LNCaP clone FGC (cell line): ENCODE measurements around the gene CELF1.

ENCODE experiments used
- DNase-seq: peaks from one replicate; pipeline ENCODE4 v3.0.0-alpha.2; 2011; ENCODE audit warnings: low read depth
- H3K4me3 ChIP-seq: 2 replicates; pipeline ENCODE4 v1.5.1; 2011; ENCODE audit warnings: mild to moderate bottlenecking, low read depth, low read length, control low read depth
- TF ChIP-seq, protein P1 (sequence below): IDR thresholded peaks from 2 replicates; pipeline ENCODE4 v1.5.1; 2012; ENCODE audit warnings: mild to moderate bottlenecking; ENCODE audit not compliant: control insufficient read depth, insufficient read depth; ENCODE audit errors: extremely low read depth

Gene CELF1

GRCh38 chr11:47477323-47477722 lies 75.6 kb downstream of the CELF1 start:
- DNase-seq, result no peak
- H3K4me3 ChIP-seq, result no peak overlapping the region
- TF ChIP-seq, protein P1, sequence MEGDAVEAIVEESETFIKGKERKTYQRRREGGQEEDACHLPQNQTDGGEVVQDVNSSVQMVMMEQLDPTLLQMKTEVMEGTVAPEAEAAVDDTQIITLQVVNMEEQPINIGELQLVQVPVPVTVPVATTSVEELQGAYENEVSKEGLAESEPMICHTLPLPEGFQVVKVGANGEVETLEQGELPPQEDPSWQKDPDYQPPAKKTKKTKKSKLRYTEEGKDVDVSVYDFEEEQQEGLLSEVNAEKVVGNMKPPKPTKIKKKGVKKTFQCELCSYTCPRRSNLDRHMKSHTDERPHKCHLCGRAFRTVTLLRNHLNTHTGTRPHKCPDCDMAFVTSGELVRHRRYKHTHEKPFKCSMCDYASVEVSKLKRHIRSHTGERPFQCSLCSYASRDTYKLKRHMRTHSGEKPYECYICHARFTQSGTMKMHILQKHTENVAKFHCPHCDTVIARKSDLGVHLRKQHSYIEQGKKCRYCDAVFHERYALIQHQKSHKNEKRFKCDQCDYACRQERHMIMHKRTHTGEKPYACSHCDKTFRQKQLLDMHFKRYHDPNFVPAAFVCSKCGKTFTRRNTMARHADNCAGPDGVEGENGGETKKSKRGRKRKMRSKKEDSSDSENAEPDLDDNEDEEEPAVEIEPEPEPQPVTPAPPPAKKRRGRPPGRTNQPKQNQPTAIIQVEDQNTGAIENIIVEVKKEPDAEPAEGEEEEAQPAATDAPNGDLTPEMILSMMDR, result no peak

GRCh38 chr11:47470671-47471070 lies 82.3 kb downstream of the CELF1 start:
- DNase-seq, result no peak
- H3K4me3 ChIP-seq, result no peak overlapping the region
- TF ChIP-seq, protein P1, result no peak

- TF ChIP-seq, protein P1, result no peak
- DNase-seq, result no peak
- no peak overlapping the region for H3K4me3 ChIP-seq
Measured at GRCh38 chr11:47469361-47470179, 83.4 kb downstream of the CELF1 start.

- DNase-seq, result no peak
- TF ChIP-seq, protein P1, result no peak
- H3K4me3 ChIP-seq, result no peak overlapping the region
Measured at GRCh38 chr11:47468598-47469214, 84.2 kb downstream of the CELF1 start.

DNA sequence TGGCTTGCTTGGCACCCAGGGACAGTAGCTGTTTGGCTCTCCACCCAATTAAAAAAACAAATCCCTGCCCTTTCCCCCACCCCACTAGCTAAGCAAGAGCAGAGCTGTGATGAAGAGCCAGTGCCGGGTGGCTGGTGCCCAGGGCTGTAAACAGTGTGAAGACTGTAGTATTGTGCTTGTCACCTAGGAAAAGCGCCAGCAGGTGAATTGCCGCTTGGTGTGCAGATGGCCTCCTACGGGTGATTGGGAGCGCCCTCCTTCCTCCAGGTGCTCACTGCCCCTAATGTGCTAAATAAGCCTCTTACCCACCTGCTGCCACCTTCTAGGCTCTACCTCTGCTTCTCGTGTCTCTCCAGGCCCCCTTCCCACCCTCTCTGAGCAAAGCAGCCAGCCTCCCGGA lies 85.6 kb downstream of the CELF1 start:
- TF ChIP-seq, protein P1, result no peak
- peak; percentile 27 for DNase-seq
- no peak overlapping the region for H3K4me3 ChIP-seq

GRCh38 chr11:47466701-47467250 lies 86.2 kb downstream of the CELF1 start:
- TF ChIP-seq, protein P1, result no peak
- DNase-seq, result peak; percentile 18
- no peak overlapping the region for H3K4me3 ChIP-seq
